ENCODE measurements around the gene FSTL4.
A peak's percentile ranks its signal among the peaks of the same experiment; 100 is the strongest.

FSTL4 gene

DNA sequence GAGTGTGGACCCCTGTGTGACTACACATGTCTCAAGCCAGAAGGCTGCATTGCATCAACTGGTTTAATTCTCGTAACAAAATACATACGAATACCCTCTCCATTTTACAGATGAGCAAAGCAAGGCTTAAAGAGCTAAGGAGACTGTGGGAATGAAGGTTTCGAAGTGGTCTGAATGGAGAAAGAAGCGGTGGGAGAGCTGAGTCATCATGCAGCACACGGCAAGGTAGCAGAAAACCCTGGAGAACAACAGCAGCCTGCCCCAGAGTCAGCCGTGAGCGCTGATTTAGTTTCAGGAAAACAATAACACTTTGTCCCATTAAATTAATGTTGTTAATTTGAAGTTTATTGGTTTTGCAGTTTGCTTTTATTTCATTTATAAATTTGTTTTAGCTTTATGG is 336.7 kb downstream of the FSTL4 start:
- no peak for DNase-seq

DNA sequence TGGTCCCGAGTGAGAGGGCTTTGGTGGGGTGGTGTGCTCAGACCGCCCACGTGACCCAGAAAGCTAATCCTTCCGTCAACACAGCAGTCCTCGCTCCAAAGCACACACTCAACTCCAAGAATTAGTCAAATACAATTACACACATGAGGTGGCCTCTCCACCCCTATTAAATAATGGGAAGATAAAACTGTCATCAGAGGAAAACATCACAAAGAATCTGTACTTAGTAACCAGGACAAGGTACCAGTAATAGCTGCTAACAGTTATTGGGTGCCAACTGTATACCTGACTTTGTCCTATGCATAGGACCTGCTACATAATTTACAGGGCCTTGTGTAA is 337.8 kb downstream of the FSTL4 start:
- no peak for DNase-seq

DNA sequence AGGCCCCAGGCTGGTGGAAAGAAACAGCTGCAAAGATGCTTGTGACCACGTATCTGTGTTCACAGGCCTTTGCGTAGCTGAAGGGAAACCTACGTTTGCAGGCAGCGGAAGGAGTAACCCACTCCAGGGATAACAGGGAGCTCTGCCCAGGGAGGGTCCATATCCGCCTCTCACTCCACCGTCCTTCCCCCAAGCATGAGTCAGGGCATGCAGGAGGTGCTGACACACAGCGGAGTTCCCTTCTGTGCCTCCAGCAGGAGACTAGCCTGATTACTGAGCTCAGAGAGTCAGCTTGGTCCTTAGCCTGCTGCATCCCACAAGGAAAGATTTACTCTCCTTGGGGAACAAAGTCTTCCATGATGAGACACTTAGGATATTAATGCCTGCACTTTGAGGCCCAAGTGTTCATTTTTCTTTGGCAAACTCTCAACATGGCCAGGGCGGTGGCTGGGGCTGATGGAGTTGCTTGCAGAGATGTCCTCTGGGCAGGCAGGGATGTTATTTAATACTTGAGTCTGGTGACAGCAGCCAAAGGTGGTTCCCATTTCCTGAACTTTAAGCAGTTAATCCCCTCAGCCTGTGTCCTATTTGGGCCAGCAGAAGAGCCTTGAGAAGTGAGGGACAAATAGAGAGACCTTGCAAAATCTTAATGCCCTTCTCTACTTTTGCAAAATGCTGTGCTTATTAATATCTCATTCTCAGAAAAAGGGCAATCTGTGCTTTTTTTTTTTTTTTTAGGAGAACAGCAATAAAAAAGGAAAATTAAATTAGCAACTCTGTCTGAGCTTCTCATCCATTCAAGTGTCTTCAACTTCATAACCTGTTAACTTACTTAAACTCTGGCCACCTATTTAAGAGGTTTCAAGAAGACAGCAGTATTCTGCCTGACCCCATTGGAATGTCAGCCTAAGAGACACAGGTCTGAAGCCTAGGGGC is 338.4 kb downstream of the FSTL4 start:
- DNase-seq = no peak

DNA sequence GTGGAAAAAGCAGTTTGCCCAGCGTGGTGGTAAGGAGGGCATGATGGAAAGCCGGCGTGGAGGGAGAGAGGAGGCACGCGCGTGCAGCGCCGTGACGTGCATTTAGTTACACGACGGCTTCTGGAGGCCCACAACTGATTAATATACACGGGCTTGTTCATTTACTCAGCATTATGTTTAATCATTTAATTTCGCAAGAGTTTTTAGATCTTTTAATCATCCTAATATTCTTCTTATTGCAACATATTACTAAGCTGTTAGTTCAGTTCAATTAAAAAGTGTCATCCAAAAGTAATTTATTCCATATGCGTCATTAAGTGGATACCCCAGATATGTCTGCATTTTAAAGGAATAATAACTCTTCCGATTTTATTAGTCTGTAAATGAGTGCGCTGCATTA is 340.0 kb downstream of the FSTL4 start:
- no peak for DNase-seq

DNA sequence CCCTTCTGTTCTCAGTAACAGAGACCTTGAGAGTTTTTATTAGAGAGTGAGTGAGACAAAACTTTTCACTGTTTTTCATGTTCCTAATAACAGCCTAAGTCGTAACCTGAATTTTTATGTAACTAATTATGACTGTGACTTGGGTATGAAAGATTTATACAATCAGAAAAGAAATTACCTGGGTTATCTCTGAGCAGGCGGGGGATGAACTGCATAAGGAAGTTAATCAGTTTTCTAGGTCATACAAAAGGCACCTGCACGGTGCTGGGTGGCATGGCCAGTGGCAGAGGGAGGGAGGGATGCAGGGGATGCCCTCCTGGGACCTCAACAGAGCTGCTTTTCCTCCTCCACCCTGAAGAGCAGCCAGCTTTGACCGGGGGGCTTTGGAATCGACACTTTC is 340.7 kb downstream of the FSTL4 start:
- no peak for DNase-seq

DNA sequence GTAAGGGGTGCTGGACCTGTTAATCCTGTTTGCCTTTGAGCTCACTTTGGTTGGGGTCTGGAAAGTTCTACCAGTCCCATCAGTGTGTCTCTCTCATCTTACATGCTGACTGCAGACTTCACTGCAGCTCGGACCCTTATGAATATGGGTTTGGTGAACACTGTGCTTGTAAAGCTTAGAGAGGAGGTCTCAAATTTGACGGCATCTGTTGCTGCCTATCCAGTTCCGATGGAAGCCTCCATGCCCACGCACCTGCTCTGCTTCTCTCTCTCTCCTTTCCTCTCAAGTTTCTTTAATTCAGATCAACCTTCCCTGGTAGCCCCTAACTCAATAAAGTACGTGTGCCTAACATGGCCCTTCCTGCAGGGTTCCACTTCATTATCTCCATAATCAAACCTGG is 342.6 kb downstream of the FSTL4 start:
- DNase-seq = no peak

DNA sequence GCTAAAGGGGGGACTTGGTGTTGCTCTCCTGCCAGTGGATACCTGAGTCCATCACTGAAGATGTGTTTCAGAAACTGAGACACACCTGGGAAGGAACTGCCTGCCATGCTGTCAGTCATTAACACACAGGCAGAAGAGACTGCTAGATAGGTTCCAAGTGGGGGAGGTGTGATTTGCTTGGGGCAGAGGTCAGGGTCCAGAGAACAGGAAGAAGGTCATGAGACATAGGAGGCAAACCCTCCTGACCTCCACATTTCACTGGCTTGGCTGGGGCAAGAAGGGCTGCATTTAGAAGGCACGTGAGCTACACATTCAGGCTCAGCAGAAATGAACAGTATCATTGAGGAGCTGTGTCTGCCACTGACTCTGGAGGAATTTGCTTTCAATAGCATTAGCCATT is 344.7 kb downstream of the FSTL4 start:
- no peak for DNase-seq

DNA sequence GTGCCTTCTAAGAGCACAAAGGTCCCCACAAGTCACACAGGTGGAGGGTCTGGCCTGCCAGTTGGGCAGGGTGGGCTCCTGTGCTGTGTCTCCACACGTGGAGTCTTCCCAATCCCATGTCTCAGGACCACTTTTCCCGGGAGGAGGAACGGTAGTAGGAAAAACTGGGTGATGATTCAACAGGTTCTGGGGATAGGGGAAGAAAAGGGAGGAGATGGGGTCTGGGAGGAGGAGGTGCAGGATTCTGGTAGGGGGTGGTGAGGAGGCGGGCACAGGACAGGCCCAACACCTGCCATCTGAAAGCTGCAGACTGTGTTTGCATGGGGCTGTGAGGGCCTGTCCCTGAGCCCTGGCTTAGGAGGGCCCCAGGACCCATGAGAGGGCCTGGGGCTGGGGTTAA is 345.4 kb downstream of the FSTL4 start:
- no peak for DNase-seq

DNA sequence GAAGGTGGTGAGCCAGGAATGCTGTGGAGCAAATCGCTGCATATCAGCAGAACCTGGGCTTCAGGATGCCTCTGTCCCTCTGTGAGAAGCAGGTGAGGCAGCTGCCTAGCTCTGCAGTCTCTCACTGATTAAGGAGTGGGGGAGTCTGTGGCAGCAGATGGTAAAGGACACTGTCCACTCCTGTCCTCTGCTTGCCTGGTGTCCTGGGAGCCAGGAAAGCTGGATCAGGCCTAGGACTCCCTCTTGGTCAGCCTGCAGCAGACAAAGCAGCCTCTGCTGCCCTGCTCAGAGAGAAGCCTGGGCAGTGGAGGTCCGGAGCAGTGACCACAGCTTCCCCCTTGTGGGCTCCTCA is 345.8 kb downstream of the FSTL4 start:
- DNase-seq = no peak

DNA sequence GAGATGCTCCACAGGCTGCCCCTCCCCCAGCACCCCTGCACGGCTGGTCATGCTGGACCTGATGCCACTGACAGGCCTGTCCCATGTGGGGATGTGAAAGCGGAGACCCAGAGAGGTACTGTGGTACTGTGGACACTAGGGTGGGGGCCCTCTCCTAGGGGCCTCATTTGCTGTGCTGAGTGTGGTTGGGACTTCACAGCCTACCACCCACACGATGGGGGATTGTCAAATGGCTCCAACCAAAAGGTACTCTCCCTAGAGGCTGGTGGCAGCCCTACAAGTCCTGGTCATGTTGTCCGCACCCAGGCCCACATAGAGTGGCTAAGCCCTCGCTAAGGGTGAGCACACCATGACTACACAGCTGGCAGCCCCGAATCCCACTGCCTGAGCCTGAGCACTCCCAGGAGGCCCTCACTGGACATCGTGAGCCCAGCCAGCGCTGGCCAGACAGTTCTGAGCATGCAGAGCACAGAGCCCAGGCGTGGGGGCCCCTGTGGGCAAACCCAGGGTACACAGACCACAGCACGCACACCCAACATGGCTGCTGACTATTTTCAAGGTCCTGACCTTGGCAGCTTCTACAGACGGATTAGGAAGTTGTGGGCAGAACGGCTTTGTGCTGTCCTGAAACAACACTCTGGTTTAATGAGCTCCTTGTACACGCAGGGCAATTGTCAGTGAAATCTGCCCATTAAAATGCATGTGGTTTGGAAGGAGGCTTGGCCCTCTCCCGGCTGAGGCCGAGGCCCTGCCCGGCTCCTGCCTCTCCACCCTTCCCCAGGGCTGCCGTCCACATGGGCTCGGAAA is 346.4 kb downstream of the FSTL4 start:
- DNase-seq = no peak

DNA sequence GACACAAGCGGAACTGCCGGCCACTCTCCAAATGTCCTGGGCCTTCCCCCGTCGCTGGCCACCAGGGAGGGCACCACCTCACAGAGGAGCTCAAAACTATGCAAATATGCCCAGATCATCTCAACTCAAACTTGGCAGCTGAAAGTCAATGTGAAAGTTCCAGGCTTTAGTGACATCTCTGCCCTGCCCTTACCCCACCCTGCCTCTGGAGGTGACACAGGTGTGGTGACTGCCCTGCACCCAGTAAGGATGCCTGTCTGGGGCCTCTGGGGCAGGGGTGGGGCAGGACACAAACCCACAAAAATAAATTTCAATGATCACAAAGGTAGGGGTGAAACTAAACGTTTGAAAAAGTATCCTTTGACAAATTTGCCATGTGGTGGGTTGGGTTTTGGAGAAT is 347.1 kb downstream of the FSTL4 start:
- DNase-seq = no peak

DNA sequence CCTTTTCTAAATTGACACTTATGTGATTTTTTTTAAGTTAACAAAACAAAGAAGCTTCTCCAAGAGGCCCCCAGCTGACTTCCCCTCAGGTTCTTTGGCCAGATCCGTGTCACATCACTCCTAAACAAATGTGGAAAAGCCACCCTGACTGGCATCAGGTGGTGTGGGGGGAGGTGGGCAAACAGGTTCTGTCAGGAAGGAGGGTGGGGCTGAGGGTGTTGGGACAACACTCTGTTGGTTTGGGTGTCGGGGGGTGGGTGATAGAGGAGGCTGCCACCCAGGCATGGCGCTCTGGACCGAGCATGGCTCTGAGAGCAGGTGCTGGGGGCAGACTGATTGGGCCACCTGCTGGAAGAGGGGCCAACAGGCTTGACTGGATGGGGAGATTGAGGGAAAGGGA is 349.7 kb downstream of the FSTL4 start:
- no peak for DNase-seq

DNA sequence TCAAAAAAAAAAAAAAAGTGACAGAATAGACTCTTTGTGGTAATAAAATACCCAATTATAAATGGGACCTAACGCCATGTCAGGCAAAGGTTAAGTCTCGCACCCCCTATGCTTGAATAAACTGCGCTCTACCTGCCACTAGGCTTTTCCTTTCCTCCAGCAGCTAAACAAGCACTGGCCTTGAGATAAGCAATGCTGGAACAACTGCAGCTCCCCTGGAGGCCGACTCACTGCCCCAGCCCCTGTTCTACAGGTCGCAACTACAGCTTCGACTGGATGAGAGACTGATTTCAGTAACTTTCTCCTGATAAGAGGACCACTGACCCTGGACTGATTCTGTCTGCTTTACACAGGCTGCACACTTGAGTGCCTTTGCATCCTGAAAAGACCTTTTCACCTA is 350.3 kb downstream of the FSTL4 start:
- no peak for DNase-seq

DNA sequence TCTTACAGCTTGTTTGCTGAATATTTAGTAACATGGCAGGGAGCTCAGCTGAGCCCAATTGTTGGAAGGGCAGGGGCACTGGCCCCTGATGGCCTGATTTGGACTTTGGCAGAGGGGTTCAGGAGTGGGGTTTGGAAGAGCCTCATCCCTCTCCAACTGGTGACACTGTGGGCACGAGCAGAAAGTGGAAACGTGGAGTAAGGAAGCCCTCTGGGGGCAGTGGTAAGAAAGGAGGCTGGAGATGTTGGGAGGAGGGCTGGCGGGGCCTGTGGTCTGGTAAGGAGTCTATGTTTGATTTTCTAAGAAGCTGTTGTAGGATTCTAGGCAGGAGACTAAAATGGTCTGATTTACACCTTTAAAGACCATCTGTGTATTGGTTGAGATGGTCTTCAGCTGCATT is 351.6 kb downstream of the FSTL4 start:
- peak; percentile 3 for DNase-seq

DNA sequence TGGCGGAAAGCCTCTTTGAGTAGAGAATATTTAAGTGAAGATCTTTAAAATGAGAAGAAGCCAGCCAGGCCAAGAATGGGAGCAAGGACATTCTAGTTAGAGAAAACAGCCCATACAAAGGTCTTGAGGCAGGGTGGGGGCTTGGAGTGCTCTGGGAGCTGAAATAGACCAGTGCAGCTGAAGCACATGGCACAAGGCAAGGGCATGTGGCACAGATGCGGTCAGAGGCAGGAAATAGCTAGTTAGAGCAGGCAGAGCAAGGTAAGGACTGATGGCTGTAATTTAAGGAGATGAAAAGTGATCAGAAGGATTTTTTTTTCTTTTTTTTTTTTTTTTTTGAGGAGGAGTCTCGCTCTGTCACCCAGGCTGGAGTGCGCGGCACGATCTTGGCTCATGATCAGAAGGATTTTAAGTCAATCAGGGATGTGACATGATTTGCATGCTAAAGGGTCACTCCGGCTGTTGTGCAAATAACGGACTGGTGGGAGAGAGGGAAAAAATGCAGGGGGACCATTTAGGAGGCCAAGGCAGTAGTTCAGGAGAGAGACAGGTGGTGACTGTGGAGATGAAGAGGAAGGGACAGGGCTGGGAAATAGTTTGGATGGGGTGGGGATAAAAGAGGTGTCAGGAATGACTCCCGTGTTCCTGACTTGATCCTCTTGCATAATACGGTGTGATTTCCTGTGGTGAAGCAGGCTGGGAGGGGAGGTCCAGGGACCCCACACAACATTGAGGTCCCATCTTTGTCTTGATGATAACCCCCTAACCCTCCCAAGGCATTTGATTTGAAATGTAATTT is 352.9 kb downstream of the FSTL4 start:
- DNase-seq = no peak

DNA sequence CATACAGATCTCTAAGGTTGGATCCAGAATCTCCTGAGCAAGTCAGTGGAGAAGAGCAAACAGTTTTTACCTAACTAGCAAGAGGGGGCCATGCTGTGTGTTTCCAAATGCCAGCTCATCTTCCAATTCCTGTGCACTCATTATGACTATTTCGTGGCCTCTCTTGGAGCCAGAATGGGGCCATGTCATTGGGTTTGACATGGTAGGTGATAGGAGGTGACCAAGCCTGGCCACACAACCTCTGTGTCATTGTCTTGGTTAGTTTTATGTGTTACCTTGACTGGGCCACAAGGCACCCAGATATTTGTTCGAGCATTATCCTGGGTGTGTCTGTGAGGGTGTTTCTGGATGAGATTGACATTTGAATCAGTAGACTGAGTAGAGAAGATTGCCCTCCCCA is 354.4 kb downstream of the FSTL4 start:
- no peak for DNase-seq

DNA sequence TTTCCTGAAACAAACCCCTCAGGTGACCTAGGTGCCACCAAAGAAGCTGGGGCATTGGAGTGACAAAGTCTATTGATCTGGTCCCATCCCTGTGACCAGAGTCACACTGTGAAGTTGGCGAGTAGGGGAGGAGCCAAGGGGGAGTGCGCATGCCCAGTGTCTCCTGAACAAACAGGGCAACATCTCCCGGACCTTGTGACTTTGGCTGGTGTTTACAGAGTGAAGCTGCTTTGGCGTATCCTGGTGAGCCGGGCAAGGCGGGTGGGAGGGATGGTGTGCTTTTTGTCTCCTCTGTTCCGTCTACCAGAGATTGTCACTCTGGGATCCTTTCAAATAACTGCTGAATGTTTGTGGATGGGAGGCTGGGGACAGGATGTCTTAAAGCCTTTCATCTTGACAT is 356.1 kb downstream of the FSTL4 start:
- no peak for DNase-seq

DNA sequence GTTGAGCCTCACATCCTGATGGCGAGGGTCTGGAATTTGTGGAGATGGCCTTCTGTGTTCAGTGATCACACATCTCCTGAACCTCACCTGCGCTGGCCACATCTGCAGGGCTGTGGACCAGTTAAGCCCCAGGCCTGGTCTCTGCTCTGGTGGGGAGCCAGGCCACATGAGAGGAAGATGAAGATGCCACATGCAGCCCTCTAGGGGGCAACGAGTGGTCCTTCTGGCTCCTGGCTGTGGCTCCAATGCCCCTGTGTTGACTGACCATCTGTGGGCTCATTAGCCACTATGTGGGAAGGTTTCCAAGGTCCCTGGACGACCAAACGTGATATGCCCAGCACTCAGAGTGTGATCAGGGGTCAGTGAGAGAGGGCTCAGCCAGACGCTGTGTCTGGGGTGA is 357.5 kb downstream of the FSTL4 start:
- DNase-seq = no peak

DNA sequence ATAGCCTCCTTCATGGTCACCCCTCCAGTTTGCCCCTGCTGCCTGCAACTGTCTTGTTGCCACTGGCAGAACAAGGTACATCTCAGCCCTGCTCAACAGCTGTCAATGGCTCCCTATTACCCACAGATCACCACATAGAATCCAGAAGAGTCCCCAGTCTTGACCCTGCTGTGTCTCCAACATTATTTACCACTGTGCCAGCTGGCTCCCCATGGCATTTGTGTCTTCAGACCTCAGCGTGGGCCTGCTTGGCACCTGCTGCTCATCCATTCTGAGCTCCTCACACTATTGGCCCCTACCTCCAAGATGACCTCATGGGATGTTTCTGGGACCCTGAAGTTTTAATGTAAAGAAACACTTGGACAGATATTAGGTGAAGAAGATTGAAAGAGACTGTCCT is 358.7 kb downstream of the FSTL4 start:
- no peak for DNase-seq

DNA sequence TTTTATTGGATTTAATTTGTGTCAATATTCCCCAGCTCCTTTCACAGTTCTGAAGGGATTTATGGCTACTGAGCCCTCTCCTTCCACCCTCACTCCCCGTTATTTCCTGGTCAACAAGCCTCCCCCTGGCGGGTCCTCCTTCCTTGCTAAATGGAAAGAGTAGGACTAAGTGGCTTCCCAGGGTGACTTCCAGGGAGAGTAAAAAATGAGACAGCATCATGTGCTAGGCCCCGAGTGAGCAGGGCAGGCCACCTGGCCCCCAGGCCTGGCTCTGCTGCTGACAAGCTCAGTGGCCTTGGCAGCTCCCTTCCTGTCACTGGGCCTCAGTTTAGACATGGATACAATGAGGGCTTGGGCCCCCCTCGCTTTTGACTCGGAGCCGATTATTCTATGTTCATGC is 359.3 kb downstream of the FSTL4 start:
- DNase-seq = no peak

DNA sequence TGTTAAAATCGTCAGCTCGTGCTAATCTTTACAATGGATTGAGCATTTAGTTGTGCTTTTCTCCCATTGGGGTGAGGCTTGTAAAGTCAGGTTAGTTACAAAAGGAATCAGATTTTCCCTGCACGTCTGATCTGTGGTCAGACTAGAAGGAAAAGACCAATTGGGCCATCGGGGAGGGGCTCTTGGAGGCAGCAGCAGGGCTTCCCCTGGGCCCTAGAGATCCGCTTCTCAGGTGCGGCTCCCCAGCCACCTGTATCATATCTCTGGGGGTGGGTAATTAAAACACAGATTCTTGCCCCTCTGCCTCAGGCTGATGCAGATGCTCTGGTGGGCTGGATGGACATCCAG is 360.2 kb downstream of the FSTL4 start:
- DNase-seq = no peak

DNA sequence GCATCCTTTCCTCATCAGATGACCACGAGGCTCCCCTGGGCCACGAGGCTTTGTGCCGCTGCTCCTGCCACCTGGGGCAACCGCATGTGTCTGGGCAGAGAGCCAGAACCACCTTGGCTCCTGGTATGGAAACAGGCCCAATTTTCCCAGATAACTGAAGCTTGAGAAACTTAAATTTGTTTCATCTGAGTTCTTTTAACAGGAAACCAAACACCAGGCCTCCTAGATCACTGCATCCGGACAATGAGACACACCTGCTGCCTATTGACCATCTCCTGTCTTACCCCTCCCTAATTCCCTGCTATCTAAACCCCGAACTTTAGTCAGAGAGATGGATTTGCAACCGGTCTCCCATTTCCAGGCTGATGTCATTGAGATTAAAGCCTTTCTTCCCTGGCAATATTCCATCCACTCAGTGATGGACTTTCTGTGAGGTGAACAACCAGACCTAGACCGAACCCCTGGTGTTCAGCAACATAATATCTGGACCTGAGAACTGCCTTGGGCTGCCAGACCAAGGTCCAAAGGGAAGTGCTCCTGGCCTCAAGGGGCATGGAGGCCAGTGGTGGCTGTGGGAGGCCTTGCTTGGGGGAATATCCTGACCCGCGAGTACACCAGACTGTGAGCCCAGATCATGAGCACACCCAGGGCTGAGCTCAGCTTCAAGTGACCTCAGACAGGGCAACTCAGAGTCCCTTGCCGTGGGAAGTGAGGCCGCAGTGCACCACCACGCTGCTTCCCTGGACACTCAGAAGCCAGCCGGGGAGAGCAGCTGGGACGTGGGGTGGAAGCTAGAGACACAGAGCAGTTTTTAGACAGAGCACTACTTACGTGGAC is 360.8 kb downstream of the FSTL4 start:
- no peak for DNase-seq

DNA sequence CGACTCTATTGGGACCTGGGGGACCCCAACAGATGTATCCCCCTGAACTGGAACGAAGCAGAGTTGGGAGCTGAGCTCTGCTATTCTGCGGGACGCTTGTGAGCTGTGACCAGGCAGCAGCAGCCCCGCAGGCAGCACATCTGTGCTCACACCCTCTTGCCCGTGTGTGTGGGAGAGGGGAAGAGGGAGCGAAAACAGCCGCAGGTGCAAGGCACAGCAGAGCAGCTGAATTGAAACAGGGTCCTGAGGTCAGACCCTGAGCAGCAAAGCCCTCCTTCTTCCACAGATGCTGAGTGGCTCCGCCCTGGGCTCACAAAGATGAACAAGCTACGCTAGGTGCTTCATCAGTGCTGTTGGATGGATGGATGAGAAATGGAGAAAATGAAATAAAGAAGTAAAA is 361.8 kb downstream of the FSTL4 start:
- DNase-seq = no peak

All from OCI-M1 (cell line).